Endodermal cell (in vitro differentiated cells): ENCODE results near the gene COL5A1. TPM values are rescaled to one million over a fixed set of nuclear protein-coding genes. Genes with fewer than 3 reads are reported as not detected.
"Not testable (repeated sequence)": the region's sequence is repeated elsewhere in the genome, so short reads cannot be mapped to it uniquely, and the experiment has no call there.

ENCODE experiments used
- DNase-seq: peaks from one replicate; pipeline ENCODE4 v3.0.0-alpha.2; 2017
- H3K27ac ChIP-seq: 2 replicates; pipeline ENCODE4 v1.5.1; 2013; ENCODE audit warnings: mild to moderate bottlenecking, low read depth, low read length, moderate library complexity
- H3K27me3 ChIP-seq: 2 replicates; pipeline ENCODE4 v1.6.1; 2013; ENCODE audit warnings: mild to moderate bottlenecking, low read length, moderate library complexity; ENCODE audit not compliant: insufficient read depth, control insufficient read depth, poor library complexity, severe bottlenecking
- H3K36me3 ChIP-seq: 2 replicates; pipeline ENCODE4 v1.7.0; 2013; ENCODE audit warnings: mild to moderate bottlenecking, low read length, moderate library complexity; ENCODE audit not compliant: control insufficient read depth, insufficient read depth
- H3K4me1 ChIP-seq: one replicate; pipeline ENCODE4 v1.7.0; 2013; ENCODE audit warnings: low read length; ENCODE audit not compliant: control insufficient read depth, insufficient read depth
- H3K4me3 ChIP-seq: 2 replicates; pipeline ENCODE4 v1.5.1; 2013; ENCODE audit warnings: mild to moderate bottlenecking, low read length, moderate library complexity
- H3K9ac ChIP-seq: 2 replicates; pipeline ENCODE4 v1.6.1; 2013; ENCODE audit warnings: mild to moderate bottlenecking, low read length, moderate library complexity; ENCODE audit not compliant: poor library complexity, severe bottlenecking; ENCODE audit errors: extremely low read depth
- H3K9me3 ChIP-seq: 2 replicates; pipeline ENCODE4 v1.6.1; 2013; ENCODE audit warnings: mild to moderate bottlenecking, low read length, moderate library complexity; ENCODE audit not compliant: control insufficient read depth
- H3K27ac Mint-ChIP-seq: 2 replicates; pipeline ENCODE4 v1.8.0; 2020; ENCODE audit warnings: mixed read lengths
- H3K27me3 Mint-ChIP-seq: 2 replicates; pipeline ENCODE4 v1.8.0; 2021; ENCODE audit warnings: mild to moderate bottlenecking, mixed read lengths; ENCODE audit not compliant: insufficient read depth
- H3K36me3 Mint-ChIP-seq: 2 replicates; pipeline ENCODE4 v1.8.0; 2020; ENCODE audit warnings: low read depth, mixed read lengths
- H3K4me1 Mint-ChIP-seq: 2 replicates; pipeline ENCODE4 v1.8.0; 2020; ENCODE audit warnings: mixed read lengths
- H3K4me3 Mint-ChIP-seq: 2 replicates; pipeline ENCODE4 v1.8.0; 2020; ENCODE audit warnings: mild to moderate bottlenecking, moderate library complexity, mixed read lengths
- H3K9me3 Mint-ChIP-seq: 2 replicates; pipeline ENCODE4 v1.8.0; 2020; ENCODE audit warnings: mild to moderate bottlenecking, mixed read lengths
- CTCF ChIP-seq: fragments of 200-600 bp; sonication (generic); conservative IDR thresholded peaks from 2 replicates; pipeline ENCODE4 v1.5.0; 2021; ENCODE audit warnings: antibody characterized with exemption, mild to moderate bottlenecking
- WGBS, 2 experiments: methylation state at CpG; one replicate each; pipeline versions ENCODE4 v1.1.5 to v1.1.7; 2013; ENCODE audit warnings: missing lambda C conversion rate in 2 of 2, mixed read lengths in 1 of 2; ENCODE audit not compliant: insufficient coverage in 1 of 2, insufficient read length in 1 of 2; 5-methylcytosine and 5-hydroxymethylcytosine counted together
- total RNA-seq, 2 donors: library from RNA; stranded (reverse); fragmentation: NEBNext Ultra II Directional in 1 of 2; extraction: Animal tissue kit (Norgen Biotek cat#: 25700) in 1 of 2; gene quantifications; 2 replicates in 1 of 2; 3 replicates in 1 of 2; pipeline ENCODE4 v1.2.1, GENCODE V29; 2021

Gene COL5A1
- total RNA-seq, 2 donors from 2014 or later, result 65.3 to 76.6 TPM

GRCh38 chr9:134666208-134666607, 24.6 kb downstream of the COL5A1 start:
- H3K9me3 ChIP-seq, result no peaks in the 10 kb centered on the region
- no peaks in the 10 kb centered on the region for H3K36me3 ChIP-seq
- no peak overlapping the region for H3K27ac Mint-ChIP-seq
- H3K4me3 Mint-ChIP-seq, result no peak overlapping the region
- peaks cover 5% of the 10 kb centered on the region for H3K4me1 Mint-ChIP-seq
- no peaks in the 10 kb centered on the region for H3K27me3 Mint-ChIP-seq
- H3K4me3 ChIP-seq, result no peak overlapping the region
- H3K27me3 ChIP-seq, result no peaks in the 10 kb centered on the region
- peaks cover 34% of the 10 kb centered on the region for H3K36me3 Mint-ChIP-seq
- 85 to 92% methylated on average over 5 to 6 of the region's 6 CpGs for WGBS, 2 experiments
- no peak for DNase-seq
- no peaks in the 10 kb centered on the region for H3K9me3 Mint-ChIP-seq
- no peaks in the 10 kb centered on the region for H3K4me1 ChIP-seq
- TF ChIP-seq CTCF, result no peak
- no peak overlapping the region for H3K9ac ChIP-seq
- H3K27ac ChIP-seq, result no peak overlapping the region

GRCh38 chr9:134666831-134667230, 25.2 kb downstream of the COL5A1 start:
- Mint-ChIP-seq H3K27ac (no peak overlapping the region), H3K4me3 (no peak overlapping the region), H3K9me3 (no peaks in the 10 kb centered on the region), H3K4me1 (peaks cover 5% of the 10 kb centered on the region), H3K36me3 (peaks cover 28% of the 10 kb centered on the region), H3K27me3 (no peaks in the 10 kb centered on the region)
- Histone ChIP-seq H3K27ac (no peak overlapping the region), H3K4me3 (no peak overlapping the region), H3K36me3 (no peaks in the 10 kb centered on the region), H3K9me3 (no peaks in the 10 kb centered on the region), H3K4me1 (no peaks in the 10 kb centered on the region), H3K27me3 (no peaks in the 10 kb centered on the region), H3K9ac (no peak overlapping the region)
- 94 to 100% methylated on average over 7 of the region's 7 CpGs for WGBS, 2 experiments
- no peak for DNase-seq
- TF ChIP-seq CTCF, result no peak

GRCh38 chr9:134668977-134669376, 27.4 kb downstream of the COL5A1 start:
- not testable (repeated sequence) for H3K9me3 Mint-ChIP-seq, H3K4me3 ChIP-seq, H3K4me1 ChIP-seq, H3K9me3 ChIP-seq, H3K9ac ChIP-seq, H3K27me3 Mint-ChIP-seq, H3K27ac Mint-ChIP-seq, DNase-seq, H3K4me3 Mint-ChIP-seq, H3K27me3 ChIP-seq, H3K4me1 Mint-ChIP-seq, H3K27ac ChIP-seq, H3K36me3 ChIP-seq
- peaks cover 20% of the 10 kb centered on the region for H3K36me3 Mint-ChIP-seq

- WGBS, 2 experiments, result 95% methylated on average over 9 of the region's 9 CpGs
- Histone ChIP-seq H3K27ac (no peak overlapping the region), H3K4me1 (no peaks in the 10 kb centered on the region), H3K9me3 (no peaks in the 10 kb centered on the region), H3K27me3 (no peaks in the 10 kb centered on the region), H3K36me3 (no peaks in the 10 kb centered on the region), H3K4me3 (no peak overlapping the region), H3K9ac (no peak overlapping the region)
- no peak for TF ChIP-seq CTCF
- H3K27me3 Mint-ChIP-seq, result no peaks in the 10 kb centered on the region
- H3K9me3 Mint-ChIP-seq, result peaks cover 3% of the 10 kb centered on the region
- no peak overlapping the region for H3K4me3 Mint-ChIP-seq
- DNase-seq, result no peak
- peaks cover 20% of the 10 kb centered on the region for H3K36me3 Mint-ChIP-seq
- no peak overlapping the region for H3K27ac Mint-ChIP-seq
- peaks cover 5% of the 10 kb centered on the region for H3K4me1 Mint-ChIP-seq
Observed at GRCh38 chr9:134669399-134669955, 27.9 kb downstream of the COL5A1 start.
